Left cardiac atrium (tissue), 4 donors: ENCODE results near the gene FAM151B. TPM values are rescaled to one million over a fixed set of nuclear protein-coding genes. Genes with fewer than 3 reads are reported as not detected.
"Not testable (repeated sequence)": the region's sequence is repeated elsewhere in the genome, so short reads cannot be mapped to it uniquely, and the experiment has no call there.

Source experiments
- ATAC-seq, 2 donors: fragments of 200-7000 bp; cut with Tn5 transposase; one replicate each; pipeline ENCODE4 v1.9.1; 2020; ENCODE audit warnings: mild to moderate bottlenecking in 2 of 2, moderate library complexity in 2 of 2
- DNase-seq: peaks from one replicate; pipeline ENCODE4 v3.0.0-alpha.2; 2020
- intact Hi-C, 2 donors: fragments of 100-400 bp; cut with DNase I; formaldehyde crosslinking; loops; one replicate each; pipeline versions ENCODE4 v1.14.1 to v1.15.1; 2022 to 2023
- total RNA-seq, 2 donors: library from RNA; stranded (reverse); fragmentation: NEBNext Ultra II Directional; extraction: Animal tissue kit (Norgen Biotek cat#: 25700); gene quantifications; one replicate each; pipeline ENCODE4 v1.2.1, GENCODE V29; 2021
- donor health status: DM: no; HTN: yes; CAD: no.
- donor health status: DM: no; HTN: yes; CAD: no; lungs with severe emphysema.
- donor health status: DM: yes; HTN: yes; CAD: no.
- donor health status: Dilated cardiomyopathy.

FAM151B gene
- total RNA-seq, 2 donors from 2014 or later = 2.5 to 2.9 TPM

DNA sequence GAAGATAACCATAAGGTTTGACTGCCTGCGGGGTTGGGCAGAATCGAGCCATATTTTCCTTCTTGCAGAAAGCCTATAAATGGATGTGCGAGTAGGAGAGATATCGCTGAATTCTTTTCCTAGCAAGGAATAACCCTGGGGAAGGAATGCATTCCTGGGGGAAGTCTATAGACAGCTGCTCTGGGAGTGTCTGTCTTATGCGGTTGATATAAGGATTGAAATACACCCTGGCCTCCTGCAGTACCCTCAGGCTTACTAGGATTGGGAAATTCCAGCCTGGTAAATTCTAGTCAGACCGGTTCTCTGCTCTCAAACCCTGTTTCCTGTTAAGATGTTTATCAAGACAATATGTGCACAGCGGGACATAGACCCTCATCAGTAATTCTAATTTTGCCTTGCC lies 5.5 kb downstream of the FAM151B start:
- intact Hi-C loops = loop anchor here in 1 of 2 donors (10.0 kb wide), 1 partner anchor 181 kb away; no protein-coding TSS in a partner anchor
- not testable (repeated sequence) for DNase-seq, ATAC-seq

- no peak for ATAC-seq
These were observed 8.0 kb downstream of the FAM151B start for GRCh38 chr5:80495891-80496290.

GRCh38 chr5:80502800-80503199 lies 14.9 kb downstream of the FAM151B start:
- intact Hi-C loops = no loop called here
- DNase-seq = no peak
- ATAC-seq = no peak

More at GRCh38 chr5:80495891-80496290, 8.0 kb downstream of the FAM151B start:
- DNase-seq = no peak
- intact Hi-C loops = loop anchor here in 1 of 2 donors (10.0 kb wide), 1 partner anchor 179 kb away; no protein-coding TSS in a partner anchor

DNA sequence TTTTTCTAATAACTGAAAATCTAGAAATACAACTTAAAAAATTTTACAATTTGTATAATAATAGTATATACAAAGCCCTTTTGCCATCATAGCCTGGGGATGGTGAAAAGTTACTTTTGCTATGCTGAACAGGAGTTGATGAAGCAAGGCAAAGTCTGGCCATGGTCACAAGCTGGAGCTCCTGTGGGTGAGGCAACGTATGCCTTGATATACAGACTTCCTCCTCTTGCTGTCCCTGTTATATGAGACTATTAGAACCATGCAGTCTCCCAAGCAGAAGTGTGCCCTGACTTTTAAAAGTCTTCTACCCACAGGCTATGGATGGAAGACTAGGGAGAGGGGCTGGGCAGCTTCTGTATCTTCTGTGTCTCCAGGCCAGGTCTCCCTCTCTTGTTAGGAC lies 15.7 kb downstream of the FAM151B start:
- ATAC-seq (peak in 1 of 2 donors; percentile 34), DNase-seq (no peak)
- intact Hi-C loops = no loop called here

DNA sequence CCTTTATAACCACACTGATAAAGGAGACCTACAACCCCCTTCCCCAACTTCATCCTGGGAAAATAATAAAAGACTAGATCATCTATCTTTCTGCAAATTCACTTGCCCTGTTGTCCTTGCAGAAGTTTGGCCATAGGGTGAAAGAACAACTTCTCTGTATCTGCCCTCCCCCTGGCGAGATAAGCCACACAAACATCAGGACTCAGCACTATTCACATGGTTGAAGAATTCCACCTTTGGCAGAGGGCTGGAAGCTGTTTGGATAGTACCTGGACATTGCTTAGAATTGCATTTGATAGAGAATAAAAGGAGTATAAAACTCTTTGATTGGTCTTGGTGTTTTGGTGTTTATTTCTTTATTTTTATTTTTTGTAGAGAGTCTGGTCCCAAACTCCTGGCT lies 16.9 kb downstream of the FAM151B start:
- intact Hi-C loops = no loop called here
- DNase-seq (no peak), ATAC-seq (no peak)

- intact Hi-C loops = no loop called here
- DNase-seq (no peak), ATAC-seq (no peak)
These were observed 19.8 kb downstream of the FAM151B start for GRCh38 chr5:80507663-80508062.

GRCh38 chr5:80508844-80509243 lies 20.9 kb downstream of the FAM151B start:
- intact Hi-C loops = no loop called here
- DNase-seq (no peak), ATAC-seq (no peak)

DNA sequence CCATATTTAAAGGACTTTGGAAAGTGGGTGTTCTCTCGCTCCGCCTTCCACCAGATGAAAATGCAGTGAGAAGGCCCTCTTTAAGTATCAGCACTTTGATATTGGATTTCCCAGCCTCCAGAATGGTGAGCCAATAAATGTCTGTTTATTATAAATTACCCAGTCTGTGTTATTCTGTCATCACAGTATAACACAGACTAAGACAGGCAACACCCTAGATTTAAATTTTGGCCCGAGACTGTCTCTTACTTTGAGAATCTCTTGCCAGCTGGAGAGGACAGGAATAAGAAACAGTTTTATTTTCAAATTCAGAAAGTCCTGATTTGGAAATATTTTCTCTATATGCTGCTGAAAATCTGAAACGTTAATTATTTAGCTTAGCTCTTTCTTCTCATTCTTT lies 21.5 kb downstream of the FAM151B start:
- DNase-seq = no peak
- no peak for ATAC-seq
- intact Hi-C loops = no loop called here

DNA sequence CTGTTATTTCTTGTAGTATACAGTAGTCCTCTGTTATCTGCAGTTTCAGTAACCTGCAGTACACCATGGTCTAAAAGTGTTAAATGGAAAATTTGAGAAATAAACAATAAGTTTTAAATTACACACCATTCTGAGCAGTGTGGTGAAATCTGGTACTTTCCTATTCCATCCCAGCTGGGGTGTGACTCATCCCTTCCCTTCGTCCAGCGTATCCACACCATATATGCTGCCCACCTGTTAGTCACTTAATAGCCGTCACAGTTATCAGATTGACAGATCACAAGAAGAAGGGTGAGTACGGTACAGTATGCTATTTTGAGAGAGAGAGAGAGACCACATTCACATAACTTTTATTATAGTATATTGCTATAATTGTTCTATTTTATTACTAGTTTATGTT lies 28.9 kb downstream of the FAM151B start:
- ATAC-seq (no peak), DNase-seq (no peak)
- intact Hi-C loops = no loop called here

GRCh38 chr5:80540691-80541090 lies 52.8 kb downstream of the FAM151B start:
- no peak for ATAC-seq
- DNase-seq = no peak
- intact Hi-C loops = no loop called here

DNA sequence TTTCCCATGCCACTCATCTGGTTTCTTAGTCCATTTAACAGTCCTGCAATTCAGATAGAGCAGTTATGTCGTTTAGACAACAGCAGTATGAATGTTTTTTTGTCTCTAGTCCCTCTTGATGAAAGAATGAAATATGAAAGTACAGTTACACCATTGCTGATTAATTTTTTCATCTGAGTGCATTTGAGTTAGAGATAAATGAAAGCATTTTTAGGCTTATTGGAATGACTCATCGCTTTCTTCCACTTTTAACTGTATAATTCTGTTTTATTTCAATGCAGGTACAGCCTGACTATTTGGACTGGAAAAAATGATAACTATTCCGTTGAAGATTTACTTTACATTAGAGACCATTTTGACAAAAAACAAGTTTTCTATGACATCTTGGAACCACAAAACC lies 53.5 kb downstream of the FAM151B start:
- intact Hi-C loops = no loop called here

GRCh38 chr5:80554646-80555045 lies 66.7 kb downstream of the FAM151B start:
- no peak for ATAC-seq
- DNase-seq = no peak
- intact Hi-C loops = no loop called here

More for the DNA sequence above, 53.5 kb downstream of the FAM151B start:
- DNase-seq (no peak), ATAC-seq (no peak)

DNA sequence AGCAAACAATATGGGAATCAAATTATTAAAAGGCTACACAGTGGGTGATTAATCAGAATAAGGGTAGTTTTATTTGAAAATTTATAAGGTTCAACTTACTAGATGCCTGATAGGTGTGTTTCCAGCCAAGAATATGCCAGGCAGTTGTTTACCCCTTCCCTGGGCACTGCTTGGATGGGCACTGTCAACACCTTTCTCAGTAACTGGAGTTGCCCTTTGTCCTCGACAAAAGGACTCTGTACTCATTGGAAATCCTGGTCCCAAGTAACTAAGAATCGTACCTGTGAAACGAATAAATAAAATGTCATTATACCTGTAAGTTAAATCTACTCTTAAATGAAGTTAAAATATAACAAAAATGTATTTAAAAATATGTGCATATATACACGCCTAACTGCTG lies 67.2 kb downstream of the FAM151B start:
- ATAC-seq = no peak
- DNase-seq = no peak
- intact Hi-C loops = no loop called here

DNA sequence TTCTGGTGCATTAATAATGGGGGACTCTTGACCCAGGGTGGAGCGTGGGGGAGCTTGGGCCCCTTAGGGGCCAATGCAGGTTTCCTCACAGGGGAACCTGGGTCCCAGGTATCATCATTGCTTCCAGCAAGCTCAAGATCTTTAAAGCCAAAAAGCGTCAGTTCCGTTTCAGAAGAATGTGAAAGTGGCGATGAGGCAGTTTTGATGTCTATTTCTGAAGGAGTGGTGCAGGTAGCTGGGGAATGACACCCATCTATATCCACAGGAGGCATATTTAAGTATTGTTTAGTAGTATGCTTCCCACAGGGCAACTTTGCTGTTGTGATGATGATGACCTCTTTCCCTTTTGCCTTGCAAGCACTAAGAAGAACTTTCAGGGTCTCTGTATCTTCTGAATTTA lies 71.3 kb downstream of the FAM151B start:
- intact Hi-C loops = no loop called here
- ATAC-seq = no peak
- DNase-seq = no peak

GRCh38 chr5:80565330-80565729 lies 77.4 kb downstream of the FAM151B start:
- DNase-seq (no peak), ATAC-seq (no peak)
- intact Hi-C loops = no loop called here

- ATAC-seq (no peak), DNase-seq (no peak)
- intact Hi-C loops = no loop called here
These were observed 78.9 kb downstream of the FAM151B start for GRCh38 chr5:80566711-80567259.

DNA sequence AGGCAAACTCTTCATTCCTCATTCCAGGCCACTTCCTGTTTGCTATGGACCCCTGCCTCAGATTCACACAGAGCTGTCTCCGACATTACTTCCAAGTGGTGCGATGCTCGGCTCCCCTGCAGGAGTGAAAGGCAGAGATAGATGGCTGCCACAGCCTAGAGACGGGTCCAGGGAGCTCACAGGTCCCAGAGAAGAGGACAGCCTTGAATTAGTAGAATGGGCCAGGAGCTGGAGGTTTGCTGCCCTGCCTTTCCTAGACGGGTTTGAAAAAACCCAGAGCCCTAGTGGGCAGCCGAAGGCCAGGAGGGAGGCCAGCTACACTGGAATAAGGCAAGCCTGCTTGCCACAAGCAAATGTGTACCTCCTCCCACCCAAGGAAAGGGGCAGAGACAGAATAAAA lies 80.4 kb downstream of the FAM151B start:
- intact Hi-C loops = no loop called here
- DNase-seq = no peak
- no peak for ATAC-seq

- no peak for DNase-seq
These were observed 81.4 kb downstream of the FAM151B start for GRCh38 chr5:80569086-80569960.

GRCh38 chr5:80569961-80570786 lies 82.3 kb downstream of the FAM151B start, which contains the start of gene ANKRD34B:
Gene ANKRD34B, minus strand, starts transcription at chr5:80570280. Its CDS starts 10,261 bp downstream, at chr5:80560019.
- no peak for DNase-seq
- intact Hi-C loops = no loop called here
- peak; percentile 19 to 23 for ATAC-seq

More at GRCh38 chr5:80569086-80569960, 81.4 kb downstream of the FAM151B start:
- intact Hi-C loops = no loop called here
- ATAC-seq = no peak

DNA sequence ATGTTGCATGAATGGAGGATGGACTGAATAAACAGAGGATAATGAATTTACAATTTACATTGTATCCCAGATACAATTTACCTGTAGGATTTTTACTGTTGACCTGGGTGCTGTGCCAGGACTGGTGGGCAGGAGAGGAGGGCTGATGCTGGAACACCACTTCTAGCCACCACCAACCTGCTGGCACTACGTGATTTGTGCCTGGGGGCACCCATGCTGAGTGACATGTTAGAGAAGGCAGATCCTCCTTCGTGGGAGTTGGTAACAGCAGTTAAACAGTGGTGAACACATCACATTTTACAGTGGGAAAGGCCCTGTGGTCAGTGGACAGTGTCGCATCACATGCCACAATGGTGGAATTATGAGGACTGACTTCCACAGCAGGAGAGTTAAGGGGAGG lies 85.2 kb downstream of the FAM151B start:
- DNase-seq (no peak), ATAC-seq (no peak)
- intact Hi-C loops = no loop called here
